Measurements from ENCODE around the gene SMIM7.
"Not testable (repeated sequence)": the region's sequence is repeated elsewhere in the genome, so short reads cannot be mapped to it uniquely, and the experiment has no call there.

The SMIM7 gene

GRCh38 chr19:16654140-16654539 is 5.8 kb downstream of the SMIM7 start:
- DNase-seq: no peak

- no peak for DNase-seq
Measured at GRCh38 chr19:16652854-16653253, 7.1 kb downstream of the SMIM7 start.

GRCh38 chr19:16651421-16652188 is 8.3 kb downstream of the SMIM7 start:
- not testable (repeated sequence) for DNase-seq

- DNase-seq: no peak
Measured at GRCh38 chr19:16650821-16651220, 9.1 kb downstream of the SMIM7 start.

- no peak for DNase-seq
Measured at GRCh38 chr19:16649734-16650133, 10.2 kb downstream of the SMIM7 start.

GRCh38 chr19:16645140-16645539 is 14.8 kb downstream of the SMIM7 start:
- DNase-seq: no peak

- DNase-seq: no peak
Measured at GRCh38 chr19:16641695-16642094, 18.2 kb downstream of the SMIM7 start.

- no peak for DNase-seq
Measured at GRCh38 chr19:16640951-16641350, 19.0 kb downstream of the SMIM7 start.

GRCh38 chr19:16638666-16639065 is 21.3 kb downstream of the SMIM7 start:
- no peak for DNase-seq

GRCh38 chr19:16637535-16637934 is 22.4 kb downstream of the SMIM7 start:
- DNase-seq: no peak

- DNase-seq: no peak
Measured at GRCh38 chr19:16631465-16631864, 28.5 kb downstream of the SMIM7 start.

- no peak for DNase-seq
Measured at GRCh38 chr19:16628984-16629691, 30.8 kb downstream of the SMIM7 start.

- peak; percentile 97 for DNase-seq
Measured at GRCh38 chr19:16628183-16628983, 31.6 kb downstream of the SMIM7 start, which contains the start of gene MED26. Gene MED26, minus strand, starts transcription at chr19:16628204. Its CDS starts 261 bp downstream, at chr19:16627943.

- DNase-seq: no peak
Measured at GRCh38 chr19:16627928-16628182, 32.1 kb downstream of the SMIM7 start.

- no peak for DNase-seq
Measured at GRCh38 chr19:16627193-16627927, 32.6 kb downstream of the SMIM7 start.

GRCh38 chr19:16626796-16627192 is 33.1 kb downstream of the SMIM7 start:
- no peak for DNase-seq

- no peak for DNase-seq
Measured at GRCh38 chr19:16625163-16625958, 34.6 kb downstream of the SMIM7 start.

- no peak for DNase-seq
Measured at GRCh38 chr19:16624236-16624635, 35.7 kb downstream of the SMIM7 start.

- DNase-seq: no peak
Measured at GRCh38 chr19:16623576-16623975, 36.4 kb downstream of the SMIM7 start.

- no peak for DNase-seq
Measured at GRCh38 chr19:16623066-16623465, 36.9 kb downstream of the SMIM7 start.

GRCh38 chr19:16621165-16621800 is 38.7 kb downstream of the SMIM7 start:
- DNase-seq: no peak

GRCh38 chr19:16620584-16620983 is 39.4 kb downstream of the SMIM7 start:
- DNase-seq: no peak

Measured in NCI-H510A (cell line).